Upper lobe of right lung (tissue), 1 donor: ENCODE data around the gene TMEM35A. TPM values are rescaled to one million over a fixed set of nuclear protein-coding genes. Genes with fewer than 3 reads are reported as not detected.
A peak's percentile ranks its signal among the peaks of the same experiment; 100 is the strongest.

Source experiments
- ATAC-seq: fragments of 200-7000 bp; cut with Tn5 transposase; one replicate; pipeline ENCODE4 v1.9.1; 2020; ENCODE audit warnings: mild to moderate bottlenecking, moderate library complexity
- DNase-seq: peaks from one replicate; pipeline ENCODE4 v3.0.0-alpha.2; 2020
- H3K27ac ChIP-seq: fragments of 200-600 bp; one replicate; pipeline ENCODE4 v1.8.0; 2022
- H3K27me3 ChIP-seq: fragments of 200-600 bp; one replicate; pipeline ENCODE4 v1.8.0; 2022; ENCODE audit warnings: mild to moderate bottlenecking
- H3K36me3 ChIP-seq: fragments of 200-600 bp; one replicate; pipeline ENCODE4 v1.8.0; 2022
- H3K4me1 ChIP-seq: fragments of 200-600 bp; one replicate; pipeline ENCODE4 v1.8.0; 2022
- H3K4me3 ChIP-seq: fragments of 200-600 bp; one replicate; pipeline ENCODE4 v1.8.0; 2022; ENCODE audit warnings: mild to moderate bottlenecking
- H3K9me3 ChIP-seq: fragments of 200-600 bp; one replicate; pipeline ENCODE4 v1.8.0; 2022
- intact Hi-C: fragments of 100-400 bp; cut with DNase I; formaldehyde crosslinking; loops from one replicate; pipeline ENCODE4 v1.11.0; 2022
- total RNA-seq: library from RNA; stranded (reverse); fragmentation: NEBNext Ultra II Directional; extraction: Animal tissue kit (Norgen Biotek cat#: 25700); gene quantifications from one replicate; pipeline ENCODE4 v1.2.1, GENCODE V29; 2021
- TF ChIP-seq, protein P1 (sequence below): fragments of 200-600 bp; IDR thresholded peaks from one replicate; pipeline ENCODE4 v1.8.0; 2022; ENCODE audit warnings: antibody characterized with exemption
- donor health status: DM: no; HTN: yes; CAD: no; lungs with severe emphysema.

TMEM35A gene
- total RNA-seq, 1 donor from 2014 or later: 1.5 TPM

DNA sequence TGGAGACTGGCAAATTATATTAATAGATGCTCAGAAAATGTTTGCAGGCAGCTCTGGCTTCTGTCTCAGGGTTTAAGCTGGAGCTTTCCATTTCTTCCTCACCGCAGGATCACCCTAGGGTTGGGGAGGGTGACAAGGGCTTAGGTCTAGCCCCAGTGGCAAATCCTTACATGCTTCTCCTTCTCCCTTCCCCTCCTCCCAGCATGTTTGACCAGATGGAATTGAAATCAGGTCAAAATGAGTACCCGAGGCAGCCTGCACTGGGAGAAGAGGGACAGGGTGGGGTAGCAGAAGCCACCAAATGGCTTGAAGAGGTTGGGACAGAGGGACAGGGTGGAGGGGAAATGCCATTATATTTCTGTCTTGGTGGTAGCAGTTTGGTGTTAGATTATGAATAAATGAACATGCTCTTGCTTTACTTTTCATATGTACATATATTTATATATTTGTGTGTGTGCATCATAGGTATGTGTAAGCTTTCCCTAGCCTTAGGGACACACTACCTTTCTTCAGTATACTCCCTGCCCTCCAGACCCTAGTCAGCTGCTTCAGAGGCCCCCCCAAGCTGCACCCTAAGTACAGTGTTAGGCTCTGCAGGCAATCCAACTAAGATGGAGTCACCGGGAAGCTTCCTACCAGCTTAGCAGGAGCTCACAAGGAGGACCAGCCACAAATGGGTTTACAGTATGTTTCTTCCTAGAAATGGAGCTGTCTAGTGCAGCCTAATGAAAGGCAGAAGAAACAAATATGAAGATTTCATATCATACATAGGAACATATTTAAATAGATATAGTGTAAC lies 1.8 kb downstream of the TMEM35A start:
- no peak overlapping the region for H3K27ac ChIP-seq
- no peak overlapping the region for H3K4me3 ChIP-seq
- no peaks in the 10 kb centered on the region for H3K4me1 ChIP-seq
- TF ChIP-seq, protein P1, sequence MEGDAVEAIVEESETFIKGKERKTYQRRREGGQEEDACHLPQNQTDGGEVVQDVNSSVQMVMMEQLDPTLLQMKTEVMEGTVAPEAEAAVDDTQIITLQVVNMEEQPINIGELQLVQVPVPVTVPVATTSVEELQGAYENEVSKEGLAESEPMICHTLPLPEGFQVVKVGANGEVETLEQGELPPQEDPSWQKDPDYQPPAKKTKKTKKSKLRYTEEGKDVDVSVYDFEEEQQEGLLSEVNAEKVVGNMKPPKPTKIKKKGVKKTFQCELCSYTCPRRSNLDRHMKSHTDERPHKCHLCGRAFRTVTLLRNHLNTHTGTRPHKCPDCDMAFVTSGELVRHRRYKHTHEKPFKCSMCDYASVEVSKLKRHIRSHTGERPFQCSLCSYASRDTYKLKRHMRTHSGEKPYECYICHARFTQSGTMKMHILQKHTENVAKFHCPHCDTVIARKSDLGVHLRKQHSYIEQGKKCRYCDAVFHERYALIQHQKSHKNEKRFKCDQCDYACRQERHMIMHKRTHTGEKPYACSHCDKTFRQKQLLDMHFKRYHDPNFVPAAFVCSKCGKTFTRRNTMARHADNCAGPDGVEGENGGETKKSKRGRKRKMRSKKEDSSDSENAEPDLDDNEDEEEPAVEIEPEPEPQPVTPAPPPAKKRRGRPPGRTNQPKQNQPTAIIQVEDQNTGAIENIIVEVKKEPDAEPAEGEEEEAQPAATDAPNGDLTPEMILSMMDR: no peak
- H3K9me3 ChIP-seq: no peaks in the 10 kb centered on the region
- ATAC-seq: no peak
- no peaks in the 10 kb centered on the region for H3K36me3 ChIP-seq
- no peaks in the 10 kb centered on the region for H3K27me3 ChIP-seq
- DNase-seq: no peak
- intact Hi-C loops: no loop called here

DNA sequence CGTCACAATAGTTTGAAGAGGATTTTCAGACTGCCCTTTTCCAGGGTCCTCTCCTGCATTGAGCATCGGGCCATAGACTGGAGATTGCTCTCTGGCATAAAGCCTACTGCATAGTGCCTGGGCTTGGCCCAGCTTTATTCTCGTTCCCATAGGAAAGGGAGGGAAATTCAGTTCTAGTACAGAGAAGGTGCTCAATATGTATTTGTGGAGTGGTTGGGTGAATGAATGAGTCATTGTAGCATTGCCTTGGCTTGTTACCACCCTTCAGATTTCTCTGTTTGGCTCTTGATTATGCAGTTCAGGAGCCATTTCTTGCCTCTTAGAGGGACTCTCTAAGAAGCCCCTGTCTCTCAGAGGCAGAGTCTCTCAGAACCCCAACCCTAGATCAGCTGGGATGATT lies 2.6 kb downstream of the TMEM35A start:
- TF ChIP-seq, protein P1: no peak
- DNase-seq: no peak
- no peaks in the 10 kb centered on the region for H3K36me3 ChIP-seq

DNA sequence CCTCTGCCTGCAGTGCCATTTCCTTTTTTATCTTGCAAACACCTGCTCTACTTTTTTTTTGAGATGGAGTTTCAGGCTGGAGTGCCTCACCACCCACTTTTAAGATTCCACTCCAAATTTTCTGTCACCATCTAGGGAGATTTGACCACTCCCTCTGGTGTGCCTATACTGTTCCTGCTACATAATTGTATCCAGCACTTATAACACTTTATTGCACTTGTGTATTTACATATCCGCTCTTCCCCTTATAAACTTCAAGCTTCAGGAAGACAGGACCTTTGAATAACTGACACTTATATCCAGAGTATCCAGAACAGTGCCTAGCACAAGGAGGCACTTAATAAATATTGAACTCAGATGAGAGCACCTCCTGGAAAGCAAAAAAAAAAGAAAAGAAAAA lies 13.1 kb downstream of the TMEM35A start:
- TF ChIP-seq, protein P1: no peak
- no peaks in the 10 kb centered on the region for H3K36me3 ChIP-seq
- intact Hi-C loops: no loop called here
- ATAC-seq (no peak), DNase-seq (no peak)
- H3K4me3 ChIP-seq: no peak overlapping the region
- no peak overlapping the region for H3K27ac ChIP-seq
- no peaks in the 10 kb centered on the region for H3K4me1 ChIP-seq
- no peaks in the 10 kb centered on the region for H3K27me3 ChIP-seq
- no peaks in the 10 kb centered on the region for H3K9me3 ChIP-seq

More for the DNA sequence above, 2.6 kb downstream of the TMEM35A start:
- intact Hi-C loops: no loop called here
- no peak for ATAC-seq
- Histone ChIP-seq H3K4me3 (no peak overlapping the region), H3K27me3 (no peaks in the 10 kb centered on the region), H3K9me3 (no peaks in the 10 kb centered on the region), H3K4me1 (no peaks in the 10 kb centered on the region), H3K27ac (no peak overlapping the region)

DNA sequence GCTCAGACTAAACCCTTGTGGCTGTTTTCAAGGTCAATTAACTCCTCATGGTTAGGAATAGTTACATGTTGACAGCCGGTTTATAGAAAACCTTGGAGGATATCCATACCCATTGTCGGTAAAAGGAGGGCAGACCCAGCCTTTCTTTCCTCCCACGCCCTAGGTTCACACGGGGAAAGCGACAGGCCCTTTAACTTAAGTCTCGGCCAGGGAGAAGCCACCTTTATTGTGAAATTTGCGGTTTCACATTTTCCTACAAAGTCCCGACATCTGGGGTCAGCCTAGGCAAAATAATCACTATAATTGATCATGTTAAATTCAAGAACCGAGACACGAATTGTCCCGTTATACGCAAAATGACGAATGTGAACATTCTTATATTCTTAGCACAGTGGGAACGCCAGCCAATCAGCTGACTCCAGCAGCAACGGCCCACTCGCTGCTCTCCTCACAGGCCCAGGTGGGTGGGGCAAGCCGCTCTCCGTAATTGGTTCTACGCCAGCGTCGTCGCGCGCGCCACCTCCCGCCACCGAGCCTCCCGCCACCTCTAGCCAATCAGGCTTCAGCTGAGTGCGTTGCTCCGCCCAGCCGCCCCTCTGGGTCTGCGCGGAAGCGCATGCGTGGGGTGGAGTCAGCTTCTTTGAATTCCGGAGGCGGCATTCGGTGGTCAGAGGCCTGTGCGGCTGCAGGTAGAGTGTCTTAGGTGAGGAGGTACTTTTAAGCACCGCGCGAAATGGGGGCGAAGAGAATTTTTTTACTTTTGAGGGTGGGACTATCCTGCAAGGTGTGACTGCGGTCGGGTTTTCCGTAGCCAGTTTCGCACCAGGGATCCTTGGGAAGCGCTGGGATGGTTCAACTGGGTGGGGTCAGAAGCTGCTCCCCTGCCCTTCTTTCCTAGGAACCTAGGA lies 19.1 kb downstream of the TMEM35A start, which contains the start of gene CENPI:
CENPI (plus strand) TSS at position 659 of the 908 bp plus-strand sequence. CDS start 2,867 bp downstream, outside the sequence.
- Histone ChIP-seq H3K9me3 (no peaks in the 10 kb centered on the region), H3K27ac (peak within 1 kb of the TSS; percentile 80), H3K36me3 (no peaks in the 10 kb centered on the region), H3K4me1 (no peaks in the 10 kb centered on the region), H3K27me3 (no peaks in the 10 kb centered on the region), H3K4me3 (peak within 1 kb of the TSS; percentile 52)
- intact Hi-C loops: no loop called here
- peak; percentile 95 for DNase-seq
- TF ChIP-seq, protein P1: no peak
- peak; percentile 100 for ATAC-seq

DNA sequence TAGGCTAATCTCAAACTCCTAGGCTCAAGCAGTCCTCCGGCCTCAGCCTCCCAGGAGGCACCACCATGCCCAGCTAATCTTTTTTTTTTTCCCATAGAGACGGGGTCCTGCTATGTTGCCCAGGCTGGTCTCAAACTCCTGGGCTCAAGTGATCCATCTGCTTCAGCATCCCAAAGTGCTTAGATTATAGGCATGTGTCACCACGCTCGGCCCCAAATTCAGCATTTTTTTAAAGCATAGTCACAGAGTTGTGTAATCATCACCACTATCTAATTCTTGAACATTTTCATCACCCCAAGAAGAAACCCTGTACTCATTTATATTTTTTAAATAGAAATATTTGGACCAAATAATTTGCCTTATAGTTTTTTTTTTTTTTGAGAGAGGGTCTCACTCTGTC lies 29.6 kb downstream of the TMEM35A start:
- H3K36me3 ChIP-seq: no peaks in the 10 kb centered on the region
- H3K27ac ChIP-seq: no peak overlapping the region
- H3K9me3 ChIP-seq: no peaks in the 10 kb centered on the region
- H3K4me3 ChIP-seq: no peak overlapping the region
- DNase-seq: no peak
- TF ChIP-seq, protein P1: no peak
- no peak for ATAC-seq
- intact Hi-C loops: no loop called here
- H3K4me1 ChIP-seq: no peaks in the 10 kb centered on the region
- H3K27me3 ChIP-seq: no peaks in the 10 kb centered on the region
